ENCODE results near the gene HOXA9.
A peak's percentile ranks its signal among the peaks of the same experiment; 100 is the strongest.

The HOXA9 gene

DNA sequence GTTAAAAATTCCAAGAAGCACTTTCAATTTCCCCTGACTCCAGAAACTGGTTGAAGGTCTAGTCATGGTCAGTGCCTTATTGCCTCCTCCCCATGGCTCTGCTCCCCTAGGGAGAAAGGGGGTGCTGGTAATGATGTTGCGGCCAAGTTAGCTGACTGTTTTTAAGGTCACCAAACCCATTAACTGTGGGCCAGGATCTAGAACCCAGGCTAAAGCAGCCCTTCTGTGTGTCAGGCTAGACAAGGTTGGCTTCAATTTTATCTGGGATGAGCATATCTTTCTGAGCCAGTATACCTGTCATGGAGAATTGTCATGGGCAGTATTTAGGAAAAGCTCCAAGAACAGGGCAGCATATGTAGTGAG lies 45.7 kb upstream of the HOXA9 start:
- DNase-seq (ENCODE audit: extremely low spot score): no peak
- ChIA-PET CTCF (interaction anchor here (0.8 to 2.8 kb wide), 16 partner anchors 11 to 811 kb away, joined by 3 to 20 read pairs (median 4); partner anchors contain the start of gene HOXA13), POLR2A (no interaction called here)
- TF ChIP-seq, protein P1, sequence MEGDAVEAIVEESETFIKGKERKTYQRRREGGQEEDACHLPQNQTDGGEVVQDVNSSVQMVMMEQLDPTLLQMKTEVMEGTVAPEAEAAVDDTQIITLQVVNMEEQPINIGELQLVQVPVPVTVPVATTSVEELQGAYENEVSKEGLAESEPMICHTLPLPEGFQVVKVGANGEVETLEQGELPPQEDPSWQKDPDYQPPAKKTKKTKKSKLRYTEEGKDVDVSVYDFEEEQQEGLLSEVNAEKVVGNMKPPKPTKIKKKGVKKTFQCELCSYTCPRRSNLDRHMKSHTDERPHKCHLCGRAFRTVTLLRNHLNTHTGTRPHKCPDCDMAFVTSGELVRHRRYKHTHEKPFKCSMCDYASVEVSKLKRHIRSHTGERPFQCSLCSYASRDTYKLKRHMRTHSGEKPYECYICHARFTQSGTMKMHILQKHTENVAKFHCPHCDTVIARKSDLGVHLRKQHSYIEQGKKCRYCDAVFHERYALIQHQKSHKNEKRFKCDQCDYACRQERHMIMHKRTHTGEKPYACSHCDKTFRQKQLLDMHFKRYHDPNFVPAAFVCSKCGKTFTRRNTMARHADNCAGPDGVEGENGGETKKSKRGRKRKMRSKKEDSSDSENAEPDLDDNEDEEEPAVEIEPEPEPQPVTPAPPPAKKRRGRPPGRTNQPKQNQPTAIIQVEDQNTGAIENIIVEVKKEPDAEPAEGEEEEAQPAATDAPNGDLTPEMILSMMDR (IDR thresholded peaks at IDR 0.05; ENCODE audit: control extremely low read depth, extremely low read depth, low read depth, missing control alignments): no peak

DNA sequence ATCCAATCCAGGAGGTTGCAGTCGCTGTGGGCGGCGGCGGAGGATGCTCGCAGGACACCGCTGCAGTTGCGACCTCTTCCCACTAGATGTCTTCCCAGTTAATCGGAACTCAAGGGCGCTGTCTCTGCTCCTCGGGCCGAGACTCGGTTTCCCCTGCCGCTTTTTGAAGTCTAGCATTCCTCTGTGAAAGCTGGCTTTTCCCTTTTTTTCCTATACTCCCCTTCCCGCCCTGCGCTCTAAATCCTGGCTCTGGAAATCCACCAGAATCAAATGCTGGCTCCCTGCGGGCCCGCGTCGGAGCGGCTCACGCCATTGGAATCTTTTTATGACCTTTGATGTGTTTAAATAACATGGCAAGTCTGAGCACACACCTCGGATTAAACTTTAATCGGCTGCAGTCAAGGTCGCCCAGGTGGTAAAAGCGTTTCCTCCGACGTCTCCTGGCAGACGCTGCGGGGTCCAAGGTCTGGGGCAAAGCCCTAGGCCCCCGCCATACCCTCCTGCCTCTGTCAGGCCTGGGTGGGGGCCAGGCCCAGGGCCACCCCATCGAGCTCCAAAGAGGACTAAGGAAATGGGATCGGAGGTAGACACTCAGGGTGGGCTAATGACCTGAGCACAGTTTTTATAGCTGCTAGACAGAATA lies 45.2 kb upstream of the HOXA9 start:
- POLR2A ChIA-PET: no interaction called here
- TF ChIP-seq, protein P1 (IDR thresholded peaks at IDR 0.05; ENCODE audit: control extremely low read depth, extremely low read depth, low read depth, missing control alignments): peak; percentile 73
- DNase-seq (ENCODE audit: extremely low spot score): peak; percentile 72
- CTCF ChIA-PET: interaction anchor here (0.7 to 2.8 kb wide), 20 partner anchors 8 to 849 kb away, joined by 3 to 20 read pairs (median 4); partner anchors contain the start of gene HOXA13

DNA sequence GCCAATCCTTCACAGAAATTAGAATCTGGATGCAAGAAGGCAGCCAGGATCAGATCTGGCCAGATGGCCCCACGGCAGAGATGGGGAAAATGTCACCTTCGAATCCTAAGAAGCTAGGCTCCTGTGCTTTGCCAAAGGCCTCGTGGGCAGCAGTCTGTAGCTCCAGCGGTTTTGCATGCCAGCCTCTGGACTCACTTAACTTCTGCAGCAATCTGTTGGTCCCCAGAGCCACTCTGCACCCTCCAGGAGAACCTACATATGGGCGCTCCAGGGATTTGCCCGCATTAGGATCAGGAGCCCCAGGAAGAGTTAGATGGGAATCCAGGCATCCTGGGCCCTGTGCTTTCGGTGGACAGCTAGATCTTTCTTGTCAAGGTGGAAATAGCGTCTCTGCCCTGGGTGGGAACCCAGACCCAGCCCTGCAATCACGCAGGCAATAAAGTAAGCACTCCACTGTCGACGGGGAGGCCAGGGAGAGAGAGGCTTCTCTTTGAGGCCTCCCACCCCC lies 44.6 kb upstream of the HOXA9 start:
- no peak for DNase-seq (ENCODE audit: extremely low spot score)
- TF ChIP-seq, protein P1 (IDR thresholded peaks at IDR 0.05; ENCODE audit: control extremely low read depth, extremely low read depth, low read depth, missing control alignments): no peak
- POLR2A ChIA-PET: no interaction called here
- CTCF ChIA-PET: interaction anchor here (0.6 to 2.8 kb wide), 17 partner anchors 9 to 886 kb away, joined by 3 to 20 read pairs (median 4); partner anchors contain the start of genes EVX1 and HOXA13

DNA sequence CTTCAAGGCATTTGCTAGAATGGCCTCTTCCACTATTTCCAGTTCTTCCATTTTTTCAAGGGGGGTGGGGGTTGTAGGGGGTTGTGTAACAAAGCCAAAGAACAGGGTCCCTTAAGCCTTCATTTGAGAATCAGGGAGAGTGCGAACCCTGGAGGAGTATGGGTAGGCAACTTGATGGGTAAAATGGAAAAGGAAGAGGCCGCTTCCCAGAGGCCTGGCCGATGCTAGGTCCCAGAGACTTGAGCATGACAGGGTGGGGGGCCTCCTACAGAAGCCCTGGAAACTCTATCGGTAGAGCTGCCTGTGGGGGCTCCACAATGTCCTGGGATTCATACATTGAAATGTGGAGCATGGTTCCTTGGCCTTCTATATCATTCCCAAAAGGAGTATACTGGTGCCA lies 43.7 kb upstream of the HOXA9 start:
- ChIA-PET POLR2A (no interaction called here), CTCF (interaction anchor here (1.0 to 2.8 kb wide), 5 partner anchors 10 to 711 kb away, joined by 3 to 20 read pairs (median 10); partner anchors contain the start of genes EVX1 and HOXA13)
- no peak for DNase-seq (ENCODE audit: extremely low spot score)
- TF ChIP-seq, protein P1 (IDR thresholded peaks at IDR 0.05; ENCODE audit: control extremely low read depth, extremely low read depth, low read depth, missing control alignments): no peak

DNA sequence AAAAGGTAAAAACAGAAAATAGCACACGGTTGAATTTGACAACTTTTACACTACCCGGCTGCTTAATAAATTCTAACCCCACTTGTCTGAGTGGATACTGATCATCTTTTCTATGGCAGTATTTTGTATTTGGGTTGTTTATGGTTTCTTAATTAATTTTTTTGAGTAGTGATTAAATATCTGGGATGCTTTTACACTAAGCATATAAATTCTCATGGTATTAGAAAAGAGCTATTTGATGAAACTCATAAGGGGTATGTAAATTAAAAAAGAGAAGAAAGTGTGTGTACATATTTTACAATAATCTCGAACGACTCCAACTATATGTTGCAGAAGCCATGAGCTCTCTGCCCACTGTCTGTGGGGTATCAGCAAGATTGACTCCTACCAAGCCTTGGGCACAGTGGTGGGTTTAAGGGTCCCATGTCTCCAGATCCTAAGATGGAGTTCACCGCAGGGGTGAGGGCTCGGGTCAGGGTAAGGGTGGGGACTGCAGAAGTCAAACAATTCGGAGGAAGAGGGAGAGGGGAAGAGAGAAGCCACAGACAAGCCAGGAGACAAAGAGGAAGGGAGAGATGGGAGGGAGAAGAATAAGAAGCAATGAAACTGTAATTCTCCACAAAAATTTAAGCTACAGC lies 42.1 kb upstream of the HOXA9 start:
- TF ChIP-seq, protein P1 (IDR thresholded peaks at IDR 0.05; ENCODE audit: control extremely low read depth, extremely low read depth, low read depth, missing control alignments): no peak
- CTCF ChIA-PET: interaction anchor here (0.7 to 1.3 kb wide), 4 partner anchors 11 to 713 kb away, joined by 3 to 7 read pairs (median 6); no protein-coding TSS in a partner anchor
- DNase-seq (ENCODE audit: extremely low spot score): no peak
- POLR2A ChIA-PET: no interaction called here

DNA sequence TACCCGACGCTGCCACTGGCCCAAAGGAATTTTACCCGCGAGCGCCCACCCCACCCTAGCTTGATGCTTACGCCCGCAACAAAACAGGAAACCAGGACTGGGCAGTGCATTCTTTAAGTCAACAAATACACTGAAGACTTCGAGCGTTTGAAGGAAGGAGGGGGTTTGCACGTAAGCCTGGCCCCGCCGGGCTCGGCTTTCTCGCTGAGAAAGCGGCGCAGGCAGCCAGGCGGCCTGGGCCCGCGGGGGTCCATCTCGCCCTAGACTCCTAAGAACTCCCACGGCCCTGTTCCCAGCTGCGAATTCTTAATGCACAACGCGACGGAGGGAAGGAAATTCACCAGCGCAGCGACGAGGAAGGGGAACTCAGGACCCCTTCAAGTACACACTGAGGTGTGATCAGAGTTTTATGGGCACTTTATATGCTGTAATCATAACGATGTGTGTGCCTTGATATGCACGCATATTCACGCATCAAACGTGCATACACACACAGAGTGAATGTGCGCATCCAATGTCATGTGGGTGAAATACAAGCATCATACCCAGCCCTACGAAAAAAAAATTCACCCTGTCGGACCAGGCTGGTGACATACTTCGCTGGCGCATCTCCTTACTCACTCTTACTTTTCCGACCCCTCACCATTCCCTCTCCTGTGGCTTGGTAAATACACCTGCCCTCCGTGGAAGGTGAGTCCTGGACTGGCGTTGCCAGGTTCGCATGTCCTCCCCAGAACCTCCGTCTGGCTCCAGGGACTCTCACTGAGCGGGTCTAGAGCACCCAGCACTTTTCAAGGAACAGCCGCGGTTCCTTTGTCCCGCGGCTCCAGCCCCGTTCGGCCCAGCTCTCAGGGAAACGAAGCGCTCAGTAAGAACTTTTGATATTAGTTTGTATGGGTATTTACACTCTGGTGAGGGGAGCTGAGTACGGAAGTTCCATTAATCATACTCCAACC lies 40.3 kb upstream of the HOXA9 start:
- no peak for DNase-seq (ENCODE audit: extremely low spot score)
- TF ChIP-seq, protein P1 (IDR thresholded peaks at IDR 0.05; ENCODE audit: control extremely low read depth, extremely low read depth, low read depth, missing control alignments): no peak
- ChIA-PET CTCF (interaction anchor here (0.6 to 1.9 kb wide), 2 partner anchors 10 to 42 kb away, joined by 3 to 5 read pairs; no protein-coding TSS in a partner anchor), POLR2A (no interaction called here)
